KMS-11 (cell line): ENCODE measurements around the gene STAB1.

Experiments
- H2AFZ ChIP-seq: fragments of 200-600 bp; sonication (generic); 2 replicates; pipeline ENCODE4 v1.6.1; 2016; ENCODE audit warnings: antibody characterized with exemption, mixed run types, low read depth
- H3K27ac ChIP-seq: fragments of 200-600 bp; sonication (generic); 2 replicates; pipeline ENCODE4 v1.6.1; 2016; ENCODE audit warnings: mild to moderate bottlenecking, mixed run types
- H3K27me3 ChIP-seq: fragments of 200-600 bp; sonication (generic); 2 replicates; pipeline ENCODE4 v1.6.1; 2017; ENCODE audit warnings: mild to moderate bottlenecking, low read depth, mixed run types, moderate library complexity; ENCODE audit not compliant: insufficient read depth
- H3K36me3 ChIP-seq: fragments of 200-600 bp; sonication (generic); 2 replicates; pipeline ENCODE4 v1.6.1; 2017; ENCODE audit warnings: mild to moderate bottlenecking, mixed run types; ENCODE audit not compliant: insufficient read depth
- H3K4me1 ChIP-seq: fragments of 200-600 bp; sonication (generic); 2 replicates; pipeline ENCODE4 v1.6.1; 2016; ENCODE audit warnings: mild to moderate bottlenecking, low read depth, mixed run types; ENCODE audit not compliant: poor library complexity, severe bottlenecking
- H3K4me2 ChIP-seq: fragments of 200-600 bp; sonication (generic); 2 replicates; pipeline ENCODE4 v1.7.0; 2016; ENCODE audit warnings: mild to moderate bottlenecking, mixed run types
- H3K4me3 ChIP-seq: fragments of 200-600 bp; sonication (generic); IDR thresholded peaks from 2 replicates; pipeline ENCODE4 v1.6.1; 2017; ENCODE audit warnings: low read depth, low read length, mixed read lengths; ENCODE audit not compliant: insufficient read depth
- H3K79me2 ChIP-seq: fragments of 200-600 bp; sonication (generic); 2 replicates; pipeline ENCODE4 v1.6.1; 2016; ENCODE audit warnings: low read depth, mixed run types; ENCODE audit not compliant: insufficient read depth
- H3K9ac ChIP-seq: fragments of 200-600 bp; sonication (generic); 2 replicates; pipeline ENCODE4 v1.6.1; 2016; ENCODE audit warnings: mild to moderate bottlenecking, mixed run types
- H4K20me1 ChIP-seq: fragments of 200-600 bp; sonication (generic); 2 replicates; pipeline ENCODE4 v1.6.1; 2016; ENCODE audit warnings: mild to moderate bottlenecking, mixed run types; ENCODE audit not compliant: insufficient read depth
- CTCF ChIP-seq: fragments of 200-600 bp; sonication (generic); conservative IDR thresholded peaks from 2 replicates; pipeline ENCODE4 v1.6.1; 2017; ENCODE audit warnings: low read depth, mild to moderate bottlenecking, antibody characterized with exemption, low read length, moderate library complexity, mixed read lengths

Gene STAB1

GRCh38 chr3:52461874-52462273 is 33.3 kb upstream of the STAB1 start:
- no peaks in the 10 kb centered on the region for H3K27me3 ChIP-seq
- no peak overlapping the region for H3K9ac ChIP-seq
- H3K4me3 ChIP-seq, result no peak overlapping the region
- 0 out of 2 replicates have a peak, but pooled peaks cover 5% of the 10 kb centered on the region for H3K79me2 ChIP-seq
- no peak overlapping the region for H3K27ac ChIP-seq
- H3K4me1 ChIP-seq, result peaks cover 3% of the 10 kb centered on the region
- H3K4me2 ChIP-seq, result no peak overlapping the region
- no peaks in the 10 kb centered on the region for H4K20me1 ChIP-seq
- no peak overlapping the region for H2AFZ ChIP-seq
- H3K36me3 ChIP-seq, result no peaks in the 10 kb centered on the region
- no peak for TF ChIP-seq CTCF

- no peak for TF ChIP-seq CTCF
- Histone ChIP-seq H3K36me3 (no peaks in the 10 kb centered on the region), H3K9ac (no peak overlapping the region), H3K79me2 (no peaks in the 10 kb centered on the region), H3K4me1 (peaks cover 8% of the 10 kb centered on the region), H2AFZ (no peak overlapping the region), H3K4me2 (no peak overlapping the region), H3K4me3 (no peak overlapping the region), H3K27ac (no peak overlapping the region), H4K20me1 (no peaks in the 10 kb centered on the region), H3K27me3 (no peaks in the 10 kb centered on the region)
Observed at GRCh38 chr3:52463416-52463815, 31.7 kb upstream of the STAB1 start.

- no peak overlapping the region for H3K9ac ChIP-seq
- H3K27ac ChIP-seq, result peak overlapping the region; percentile 35; the same call in 1 of the 2 replicates
- H4K20me1 ChIP-seq, result no peaks in the 10 kb centered on the region
- H2AFZ ChIP-seq, result no peak overlapping the region
- peaks cover 22% of the 10 kb centered on the region for H3K4me1 ChIP-seq
- H3K36me3 ChIP-seq, result no peaks in the 10 kb centered on the region
- H3K4me2 ChIP-seq, result no peak overlapping the region
- no peaks in the 10 kb centered on the region for H3K79me2 ChIP-seq
- no peaks in the 10 kb centered on the region for H3K27me3 ChIP-seq
- H3K4me3 ChIP-seq, result no peak overlapping the region
- no peak for TF ChIP-seq CTCF
Observed at GRCh38 chr3:52468336-52468735, 26.8 kb upstream of the STAB1 start.

- H3K79me2 ChIP-seq, result no peaks in the 10 kb centered on the region
- no peak for TF ChIP-seq CTCF
- peaks cover 22% of the 10 kb centered on the region for H3K4me1 ChIP-seq
- H3K9ac ChIP-seq, result no peak overlapping the region
- no peak overlapping the region for H2AFZ ChIP-seq
- no peak overlapping the region for H3K4me3 ChIP-seq
- H3K36me3 ChIP-seq, result no peaks in the 10 kb centered on the region
- H3K27me3 ChIP-seq, result no peaks in the 10 kb centered on the region
- no peaks in the 10 kb centered on the region for H4K20me1 ChIP-seq
- H3K4me2 ChIP-seq, result peak overlapping the region; percentile 13; the same call in 1 of the 2 replicates
- peak overlapping the region; percentile 35; the same call in 1 of the 2 replicates for H3K27ac ChIP-seq
Observed at GRCh38 chr3:52469001-52469400, 26.1 kb upstream of the STAB1 start.
